GM19452 (cell line): ENCODE data around the gene EPS8.
A peak's percentile ranks its signal among the peaks of the same experiment; 100 is the strongest.

Experiments used
- ATAC-seq: cut with Tn5 transposase; IDR thresholded peaks from one replicate; pipeline ENCODE4 v1.9.1; 2021; ENCODE audit not compliant: unreplicated experiment

Gene EPS8

GRCh38 chr12:15789220-15790171, at the start of gene EPS8:
EPS8 (minus strand) TSS chr12:15789388; CDS start chr12:15682951, 106,437 bp downstream.
- peak; percentile 94 for ATAC-seq

DNA sequence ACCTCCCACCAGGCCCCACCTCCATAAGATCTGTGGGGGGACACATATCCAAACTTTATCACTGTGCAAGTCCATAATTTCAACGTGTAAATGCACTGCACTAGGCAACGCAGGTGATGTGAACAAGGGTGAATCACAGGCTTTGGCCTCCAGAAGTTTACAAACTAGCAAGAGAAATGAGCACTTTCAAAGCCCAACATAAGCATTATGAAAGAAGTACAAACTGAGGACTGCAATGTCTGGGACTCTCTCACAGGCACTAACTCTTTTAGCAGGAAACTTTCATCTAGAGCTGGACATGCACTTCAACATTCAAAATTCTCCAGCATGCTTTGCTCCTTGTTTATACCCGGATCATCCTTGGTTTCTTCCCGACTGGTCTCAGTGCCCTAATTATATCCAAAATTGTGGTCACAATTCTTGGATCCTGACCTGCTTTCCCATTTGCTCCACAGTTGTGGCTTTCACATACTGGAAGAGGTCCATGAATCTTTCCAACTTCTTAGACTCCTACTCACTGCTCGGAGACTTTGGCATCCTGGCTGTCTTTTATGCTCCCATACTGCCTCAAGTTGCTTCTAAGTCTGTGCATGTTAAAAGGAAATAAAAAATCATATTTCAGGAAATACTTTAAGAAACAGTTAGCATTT, 48.1 kb upstream of the EPS8 start:
- ATAC-seq = no peak

DNA sequence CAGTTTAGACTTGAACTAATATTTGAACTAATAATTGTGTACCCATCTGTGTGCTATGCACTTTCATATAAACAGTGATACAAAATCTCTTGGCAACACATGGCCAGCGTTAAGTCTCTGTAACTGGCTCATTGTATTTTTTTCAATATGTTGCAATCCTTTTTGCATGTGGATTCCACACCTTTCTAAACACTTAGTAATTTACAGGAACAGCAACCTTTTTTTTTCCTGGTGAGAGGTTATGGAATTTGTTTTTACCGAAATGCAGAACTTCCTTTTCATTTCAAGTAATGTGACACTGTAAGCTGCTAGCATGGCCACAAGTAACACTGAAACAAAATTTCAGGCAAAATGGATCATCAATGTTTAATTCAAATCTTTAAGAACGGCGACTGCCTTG, 45.4 kb upstream of the EPS8 start:
- no peak for ATAC-seq

DNA sequence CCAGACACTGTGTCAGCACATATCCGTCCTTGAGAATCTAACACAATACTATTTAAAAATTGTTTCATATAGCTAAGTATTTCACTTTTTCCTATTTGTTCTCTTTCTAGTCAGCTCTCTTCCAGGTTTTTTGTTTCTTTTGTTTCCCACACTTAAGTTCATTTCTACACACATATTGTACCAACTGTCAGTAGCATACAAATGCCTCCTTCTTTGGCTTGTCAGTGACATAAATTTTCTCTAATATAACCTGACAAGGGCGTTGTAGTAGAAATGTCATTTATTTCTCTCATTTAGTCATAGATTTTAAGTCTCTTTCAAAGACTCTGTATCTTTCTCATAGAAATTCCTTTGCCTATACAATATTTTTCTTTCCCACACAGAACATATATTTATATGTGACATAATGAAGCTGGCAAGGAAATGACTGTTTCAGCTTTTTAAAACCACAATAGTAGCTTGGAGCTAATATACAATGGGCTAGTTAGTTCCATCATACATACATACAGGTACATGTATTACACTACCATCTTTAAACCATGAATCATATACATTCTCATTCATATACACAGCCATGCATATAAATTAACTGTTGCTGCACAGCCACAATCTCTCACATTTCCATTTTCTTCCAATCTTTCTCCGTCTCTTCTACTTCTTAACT, 42.3 kb upstream of the EPS8 start:
- ATAC-seq = no peak

DNA sequence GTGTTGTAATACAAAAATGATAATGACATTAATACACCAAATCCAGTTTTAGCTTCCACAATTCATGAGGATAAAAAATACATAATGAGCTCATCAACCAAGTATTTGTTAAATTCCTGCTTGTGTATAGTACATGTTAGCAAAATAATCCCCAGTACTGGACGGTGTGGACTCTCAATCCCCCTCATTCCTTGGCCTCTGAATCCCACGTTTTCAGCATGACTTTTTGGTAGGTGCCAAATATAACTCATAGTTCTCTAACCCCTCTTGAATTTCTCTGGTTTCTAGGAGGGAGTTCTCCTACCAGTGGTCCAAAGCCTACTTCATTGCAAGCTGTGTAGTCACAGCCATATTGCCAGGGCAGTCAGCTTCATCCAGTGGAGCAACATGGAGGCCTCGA, 41.4 kb upstream of the EPS8 start:
- ATAC-seq = no peak

DNA sequence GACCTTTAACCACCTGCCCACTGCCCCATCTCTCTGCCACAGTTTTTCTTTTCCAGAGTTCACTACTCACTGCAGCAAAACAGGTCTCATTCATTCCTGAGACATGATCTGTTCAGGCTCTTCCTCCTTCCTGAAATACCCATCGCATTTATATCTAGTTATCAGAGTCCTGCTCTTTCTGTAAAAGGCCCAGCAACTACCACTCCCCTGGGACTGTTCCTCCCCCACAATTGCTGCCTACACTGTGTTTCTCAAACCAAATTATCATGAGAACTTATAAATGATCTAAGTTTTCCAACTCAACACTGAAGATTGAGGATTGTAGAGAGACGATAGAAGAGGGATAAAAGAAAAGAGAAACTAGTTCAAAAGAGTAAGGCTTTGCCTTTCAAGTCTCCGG, 40.8 kb upstream of the EPS8 start:
- ATAC-seq = no peak

- no peak for ATAC-seq
These were observed 40.1 kb upstream of the EPS8 start for GRCh38 chr12:15829255-15829654.

DNA sequence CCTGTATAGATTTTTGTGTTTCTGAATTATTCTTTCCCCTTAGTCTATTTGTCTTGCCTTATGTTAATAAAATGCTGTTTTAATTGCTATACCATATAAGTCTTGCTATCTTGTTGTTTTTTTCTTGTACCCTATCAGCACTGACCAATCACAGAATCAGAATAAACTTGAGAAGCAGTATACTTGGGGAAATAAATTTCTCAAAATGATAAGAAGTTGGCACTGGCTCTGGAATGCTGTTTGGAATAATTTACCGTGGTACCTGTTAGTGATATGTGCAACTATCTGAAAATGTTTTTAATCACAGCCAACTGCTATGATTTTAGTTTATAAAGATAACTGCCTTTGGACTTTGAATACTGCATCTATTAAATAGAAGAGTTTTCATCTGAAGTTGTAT, 37.9 kb upstream of the EPS8 start:
- ATAC-seq = no peak

DNA sequence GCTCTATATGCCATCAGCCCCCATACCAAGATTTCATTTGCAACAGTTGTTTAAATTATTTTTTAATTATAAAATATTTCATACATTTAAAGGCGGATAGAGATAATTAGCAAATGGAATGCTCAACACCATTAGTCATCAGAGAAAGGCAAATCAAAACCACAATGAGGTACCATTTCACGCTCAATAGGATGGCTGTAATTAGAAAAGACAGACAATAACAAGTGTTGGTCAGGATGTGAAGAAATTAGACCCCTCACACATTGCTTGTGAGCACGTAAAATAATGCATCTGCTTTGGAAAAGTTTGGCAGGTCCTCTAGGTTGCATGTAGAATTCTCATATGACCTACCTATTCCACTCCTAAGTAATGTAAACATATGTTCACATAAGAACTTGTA, 35.3 kb upstream of the EPS8 start:
- ATAC-seq = no peak

DNA sequence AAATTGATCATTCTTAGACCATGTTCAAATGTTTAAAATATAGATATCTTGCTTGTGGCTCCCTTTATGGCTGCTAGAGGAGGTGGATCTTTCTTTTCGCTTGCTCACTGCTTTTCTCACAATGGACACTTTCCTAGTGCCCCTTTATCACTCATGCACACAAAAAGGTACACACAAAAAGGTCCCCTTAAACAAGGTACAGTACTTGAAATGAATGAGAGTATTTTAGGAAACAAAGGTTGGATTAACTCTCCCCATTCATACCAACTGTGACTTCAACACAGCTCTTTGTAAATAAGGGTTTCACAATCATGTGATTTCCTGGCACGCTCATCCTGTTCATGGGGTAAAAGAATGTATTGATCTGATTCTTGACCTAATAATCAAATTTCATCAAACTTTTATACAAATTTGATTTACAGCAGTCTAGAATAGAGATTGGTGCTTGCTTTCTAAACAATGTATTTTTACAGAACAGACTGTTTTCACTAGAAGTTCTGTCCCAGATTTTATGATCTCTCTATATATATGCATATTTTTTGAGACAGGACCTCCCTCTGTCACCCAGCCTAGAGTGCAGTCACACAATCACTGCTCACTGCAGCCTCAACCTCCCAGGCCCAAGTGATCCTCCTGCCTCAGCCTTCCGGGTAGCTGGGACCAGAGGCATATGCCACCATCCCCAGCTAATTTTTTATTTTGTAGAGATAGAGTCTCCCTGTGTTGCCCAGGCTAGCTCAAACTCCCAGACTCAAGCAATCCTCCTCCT, 34.4 kb upstream of the EPS8 start:
- ATAC-seq = no peak

- no peak for ATAC-seq
These were observed 30.7 kb upstream of the EPS8 start for GRCh38 chr12:15819644-15820437.

GRCh38 chr12:15818418-15818817, 29.2 kb upstream of the EPS8 start:
- no peak for ATAC-seq

DNA sequence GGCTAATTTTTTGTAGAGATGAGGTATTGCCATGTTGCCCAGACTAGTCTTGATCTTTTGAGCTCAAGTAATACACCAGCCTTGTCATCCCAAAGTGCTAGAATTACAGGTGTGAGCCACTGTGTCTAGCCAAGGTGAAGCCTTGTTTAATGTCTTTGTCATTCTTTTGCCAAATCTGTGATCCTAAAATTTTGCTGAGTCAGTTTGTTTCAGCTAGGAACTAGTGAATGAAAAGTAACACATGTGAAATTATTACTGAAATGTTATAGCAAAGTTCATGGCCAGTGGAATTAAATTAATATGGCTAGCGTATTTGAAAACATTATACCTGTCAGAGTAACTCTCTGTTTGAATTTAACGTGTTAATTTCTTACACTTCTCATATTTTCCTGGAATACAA, 26.5 kb upstream of the EPS8 start:
- ATAC-seq = no peak

DNA sequence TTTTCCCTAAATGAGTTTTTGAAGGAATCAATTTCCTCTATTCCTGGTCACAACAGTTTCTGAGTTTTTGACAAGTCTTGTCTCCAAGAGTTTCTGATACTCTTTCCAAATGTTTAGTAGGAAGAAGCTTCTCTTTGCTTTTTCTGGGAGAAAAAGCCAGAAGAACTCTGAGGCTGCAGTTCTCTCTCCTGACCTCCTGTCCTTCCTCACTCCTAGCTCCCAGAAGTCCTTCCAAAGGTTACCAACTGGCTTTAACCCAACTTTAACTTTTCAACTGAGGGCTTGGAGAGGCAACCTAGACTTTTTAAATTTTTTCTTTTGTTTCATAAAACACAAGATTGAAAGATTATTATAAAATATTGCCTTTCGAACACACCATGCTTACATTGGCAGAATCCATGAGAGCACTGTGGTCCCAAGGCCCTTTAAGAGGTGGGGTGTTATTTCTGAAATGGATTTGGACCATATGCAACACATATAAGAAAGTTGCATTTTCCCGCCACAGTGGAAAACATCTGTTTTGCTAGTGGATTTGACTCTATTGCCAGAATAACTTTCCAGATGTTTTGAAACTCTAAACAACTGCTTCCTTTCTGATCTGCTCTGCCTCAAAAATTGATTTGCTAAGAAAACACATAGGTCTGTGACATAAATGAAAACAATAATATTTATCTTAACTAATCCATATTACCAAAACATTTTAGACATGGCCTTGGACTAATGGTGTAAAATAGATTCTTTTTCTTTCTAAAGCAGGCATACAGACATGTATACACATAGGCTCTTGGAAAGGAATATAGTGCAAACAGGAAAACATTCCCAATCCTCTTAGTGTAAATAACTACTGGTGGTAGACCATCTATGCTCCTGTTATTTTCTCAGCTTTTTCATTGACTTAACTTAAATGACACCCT, 22.3 kb upstream of the EPS8 start:
- ATAC-seq = no peak

- ATAC-seq = no peak
These were observed 19.5 kb upstream of the EPS8 start for GRCh38 chr12:15808652-15809051.

- no peak for ATAC-seq
These were observed 19.1 kb upstream of the EPS8 start for GRCh38 chr12:15808250-15808649.

DNA sequence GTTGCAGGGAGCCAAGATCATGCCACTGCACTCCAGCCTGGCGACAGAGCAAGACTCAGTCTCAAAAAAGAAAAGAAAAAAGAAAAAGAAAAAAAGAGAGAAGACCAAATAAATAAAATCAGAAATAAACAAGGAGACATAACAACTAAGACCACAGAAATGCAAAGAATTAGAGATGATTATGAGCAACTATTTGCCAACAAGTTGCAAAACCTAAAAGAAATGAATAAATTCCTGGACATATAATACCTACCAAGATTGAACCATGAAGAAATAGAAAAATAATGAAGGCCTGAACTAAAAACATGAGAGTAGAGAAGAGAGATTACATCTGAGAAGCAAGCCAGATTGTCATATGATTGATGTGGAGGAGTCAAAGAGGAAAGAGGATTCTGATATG, 17.6 kb upstream of the EPS8 start:
- no peak for ATAC-seq

DNA sequence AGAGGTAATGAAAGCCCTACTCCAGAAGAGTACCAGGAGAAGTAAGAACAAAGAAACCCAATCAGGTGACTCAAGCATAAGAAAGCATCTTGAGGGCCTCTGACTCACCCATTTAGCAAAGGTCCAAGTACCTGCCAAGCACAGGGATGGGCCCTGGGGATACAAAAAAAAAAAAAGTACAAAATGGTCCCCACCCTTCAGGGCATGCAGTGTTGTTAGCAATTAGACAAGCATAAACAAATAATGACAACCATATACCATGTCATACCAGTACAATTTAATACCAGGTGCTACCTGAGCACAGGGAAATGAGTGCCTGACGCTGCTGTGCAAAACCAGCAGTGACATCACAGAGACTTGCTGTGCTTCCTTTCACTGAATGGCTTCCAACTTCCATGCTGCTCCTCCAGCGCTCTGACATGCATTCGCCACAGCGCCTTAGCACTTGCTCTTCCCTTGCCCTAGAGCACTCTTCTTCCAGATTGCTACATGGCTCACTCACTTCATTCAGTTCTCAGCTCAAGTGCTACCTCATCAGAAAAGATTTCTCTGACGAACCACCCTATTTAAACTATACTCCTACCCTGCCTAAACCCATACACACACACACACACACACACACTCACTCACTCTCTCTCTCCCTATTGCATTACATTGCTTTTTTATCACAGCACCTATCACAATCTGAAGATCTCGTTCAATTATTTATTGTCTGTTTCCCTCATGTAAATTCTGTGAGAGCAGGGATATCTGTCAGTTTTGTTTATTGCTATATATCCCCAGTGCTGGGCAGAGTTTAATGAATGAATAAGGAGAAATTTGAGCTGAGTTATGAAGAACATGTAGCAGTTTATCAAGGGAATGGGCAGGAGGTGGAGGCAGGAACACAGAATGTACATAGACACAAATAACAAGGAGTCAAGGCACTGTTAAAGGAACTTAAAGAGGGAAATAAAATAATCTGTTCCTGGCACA, 12.9 kb upstream of the EPS8 start:
- no peak for ATAC-seq
